B cell (primary cell): ENCODE measurements around the gene WDR27. TPM values are rescaled to one million over a fixed set of nuclear protein-coding genes. Genes with fewer than 3 reads are reported as not detected.

Source experiments
- ATAC-seq: fragments of 200-7000 bp; cut with Tn5 transposase; one replicate; pipeline ENCODE4 v1.10.0; 2021; ENCODE audit warnings: low read depth, mild to moderate bottlenecking, moderate number of reproducible peaks, moderate library complexity
- CTCF ChIA-PET: fragments of 350-600 bp; sonication (Branson Sonifier 250); formaldehyde crosslinking; loops from one replicate; lab custom pipeline; 2021; ENCODE audit warnings: antibody characterized with exemption, inconsistent platforms; lab: Charles Lee
- POLR2A ChIA-PET: fragments of 350-600 bp; sonication (Branson Sonifier 250); formaldehyde crosslinking; loops from one replicate; lab custom pipeline; 2021; ENCODE audit warnings: antibody characterized with exemption; lab: Charles Lee
- DNase-seq: peaks from one replicate; pipeline ENCODE4 v3.0.0; 2013
- H2AFZ ChIP-seq: 2 replicates; pipeline ENCODE4 v1.6.1; 2012; ENCODE audit warnings: mild to moderate bottlenecking, low read depth, low read length; ENCODE audit not compliant: insufficient read depth, poor library complexity, severe bottlenecking
- H3K27ac ChIP-seq, 2 donors: 1 replicate in 1 of 2; 2 replicates in 1 of 2; pipeline ENCODE4 v1.5.1; 2012 to 2013; ENCODE audit warnings: low read length in 2 of 2, mild to moderate bottlenecking in 2 of 2, moderate library complexity in 1 of 2
- H3K27me3 ChIP-seq, 4 experiments: fragments of 200-600 bp in 1 of 4; sonication (generic) in 1 of 4; replicated peaks in 1 of 4; 1 replicate in 2 of 4; 2 replicates in 2 of 4; pipeline versions ENCODE4 v1.6.1 to v1.7.0; 2013 to 2016; ENCODE audit warnings: low read length in 3 of 4, mild to moderate bottlenecking in 2 of 4, mixed read lengths in 1 of 4, moderate library complexity in 1 of 4; ENCODE audit not compliant: insufficient read depth in 4 of 4, control insufficient read depth in 3 of 4; ENCODE audit errors: control extremely low read depth in 1 of 4
- H3K36me3 ChIP-seq, 2 experiments: replicated peaks in 1 of 2; 1 replicate in 1 of 2; 2 replicates in 1 of 2; pipeline versions ENCODE4 v1.6.1 to v1.7.1; 2013; ENCODE audit warnings: low read length in 1 of 2; ENCODE audit not compliant: insufficient read depth in 2 of 2, control insufficient read depth in 1 of 2; ENCODE audit errors: control extremely low read depth in 1 of 2, extremely low read depth in 1 of 2
- H3K4me1 ChIP-seq, 2 donors: fragments of 200-600 bp in 1 of 2; sonication (generic) in 1 of 2; 1 replicate in 1 of 2; 2 replicates in 1 of 2; pipeline versions ENCODE4 v1.5.1 to v1.6.1; 2013 to 2017; ENCODE audit warnings: low read length in 2 of 2; ENCODE audit not compliant: control insufficient read depth in 2 of 2, insufficient read depth in 2 of 2
- H3K4me2 ChIP-seq: replicated peaks from 2 replicates; pipeline ENCODE3; 2012; ENCODE audit warnings: mild to moderate bottlenecking, low read depth, low read length; ENCODE audit not compliant: poor library complexity, severe bottlenecking
- H3K4me3 ChIP-seq, 5 experiments: fragments of 200-600 bp in 1 of 5; sonication (generic) in 1 of 5; 1 replicate in 3 of 5; 2 replicates in 2 of 5; pipeline versions ENCODE4 v1.5.1 to v1.7.0; 2011 to 2016; ENCODE audit warnings: low read length in 4 of 5, mild to moderate bottlenecking in 4 of 5, low read depth in 2 of 5, control low read depth in 1 of 5, moderate library complexity in 1 of 5; ENCODE audit not compliant: insufficient read depth in 1 of 5; ENCODE audit errors: control extremely low read depth in 1 of 5, extremely low read depth in 1 of 5
- H3K79me2 ChIP-seq: fragments of 200-600 bp; sonication (generic); one replicate; pipeline ENCODE4 v1.6.0; 2016; ENCODE audit warnings: low read length; ENCODE audit not compliant: control insufficient read depth, insufficient read depth
- H3K9ac ChIP-seq: fragments of 200-600 bp; sonication (generic); 2 replicates; pipeline ENCODE4 v1.6.1; 2017; ENCODE audit warnings: mild to moderate bottlenecking, low read length, moderate library complexity
- H3K9me3 ChIP-seq, 3 donors: one replicate each; pipeline versions ENCODE4 v1.6.1 to v1.7.1; 2013; ENCODE audit warnings: low read length in 2 of 3; ENCODE audit not compliant: control insufficient read depth in 2 of 3, insufficient read depth in 1 of 3; ENCODE audit errors: control extremely low read depth in 1 of 3
- H4K20me1 ChIP-seq: 2 replicates; pipeline ENCODE4 v1.6.0; 2012; ENCODE audit warnings: mild to moderate bottlenecking, low read length; ENCODE audit not compliant: insufficient read depth, control insufficient read depth, poor library complexity, severe bottlenecking
- H3K27ac Mint-ChIP-seq: one replicate; pipeline ENCODE4 v1.8.0; 2021; ENCODE audit warnings: mixed read lengths
- H3K27me3 Mint-ChIP-seq: one replicate; pipeline ENCODE4 v1.8.0; 2021; ENCODE audit warnings: mixed read lengths
- H3K4me1 Mint-ChIP-seq: one replicate; pipeline ENCODE4 v1.8.0; 2021; ENCODE audit warnings: mixed read lengths
- H3K4me3 Mint-ChIP-seq: one replicate; pipeline ENCODE4 v1.8.0; 2021; ENCODE audit warnings: mixed read lengths
- H3K9me3 Mint-ChIP-seq: one replicate; pipeline ENCODE4 v1.8.0; 2022; ENCODE audit warnings: mixed read lengths; ENCODE audit not compliant: insufficient read depth
- EZH2 ChIP-seq: IDR thresholded peaks from 2 replicates; pipeline ENCODE4 v1.6.1; 2012; ENCODE audit warnings: borderline replicate concordance, low read depth, mild to moderate bottlenecking, moderate library complexity, low read length; ENCODE audit not compliant: insufficient read depth, poor library complexity, severe bottlenecking
- WGBS: methylation state at CpG from one replicate; pipeline ENCODE4 v1.1.5; 2013; ENCODE audit warnings: missing lambda C conversion rate; ENCODE audit not compliant: insufficient coverage; 5-methylcytosine and 5-hydroxymethylcytosine counted together
- intact Hi-C: fragments of 100-400 bp; cut with micrococcal nuclease; formaldehyde crosslinking; loops from one replicate; pipeline ENCODE4 v1.10.0; 2022
- polyA plus RNA-seq: library from polyadenylated mRNA; depleted of rRNA; stranded (reverse); fragments of >200 nt; gene quantifications from 2 replicates; pipeline ENCODE4 v1.2.3, GENCODE V29; 2012
- total RNA-seq, 2 donors: library from RNA; stranded (reverse); fragments of 120-200 nt in 1 of 2; gene quantifications; 1 replicate in 1 of 2; 2 replicates in 1 of 2; pipeline versions ENCODE4 v1.2.3 to v1.2.4, GENCODE V29; 2013 to 2022
- TF ChIP-seq, protein P1 (sequence below): fragments of 200-600 bp; IDR thresholded peaks from one replicate; pipeline ENCODE4 v1.8.0; 2022; ENCODE audit warnings: antibody characterized with exemption, mild to moderate bottlenecking

Gene WDR27
- total and polyA plus RNA-seq, 2 donors (not counting 1 experiment from before 2014, with no cell fraction given) = 64.3 to 86.3 TPM

DNA sequence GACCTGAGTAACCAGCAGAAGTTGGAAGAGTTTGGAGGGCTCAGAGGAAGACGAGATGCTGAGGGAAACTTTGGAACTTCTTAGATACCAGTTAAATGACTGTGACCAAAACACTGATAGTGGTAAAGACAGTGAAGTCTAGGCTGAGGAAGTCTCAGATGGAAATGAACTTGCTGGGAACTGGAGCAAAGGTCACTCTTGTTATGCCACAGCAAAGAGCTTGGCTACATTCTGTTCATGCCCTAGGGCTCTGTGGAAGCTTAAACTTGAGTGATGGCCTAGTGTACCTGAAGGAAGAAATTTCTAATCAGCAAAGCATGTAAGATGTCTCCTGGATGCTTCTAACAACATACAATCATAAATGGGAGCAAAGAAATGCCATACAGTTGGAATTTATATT, 24.7 kb downstream of the WDR27 start:
- H3K4me2 ChIP-seq = no peak overlapping the region
- no peak for ATAC-seq
- H2AFZ ChIP-seq = no peak overlapping the region
- Mint-ChIP-seq H3K4me1 (no peaks in the 10 kb centered on the region), H3K27me3 (no peaks in the 10 kb centered on the region), H3K4me3 (no peak overlapping the region), H3K9me3 (peaks cover 2% of the 10 kb centered on the region), H3K27ac (no peak overlapping the region)
- ChIA-PET CTCF (no interaction called here), POLR2A (no interaction called here)
- intact Hi-C loops = no loop called here
- H3K4me1 ChIP-seq = no peaks in the 10 kb centered on the region
- H3K36me3 ChIP-seq = peaks cover 0 to 11% of the 10 kb centered on the region in 2 experiments
- H3K27me3 ChIP-seq = no peaks in the 10 kb centered on the region
- no peak for TF ChIP-seq EZH2
- TF ChIP-seq, protein P1, sequence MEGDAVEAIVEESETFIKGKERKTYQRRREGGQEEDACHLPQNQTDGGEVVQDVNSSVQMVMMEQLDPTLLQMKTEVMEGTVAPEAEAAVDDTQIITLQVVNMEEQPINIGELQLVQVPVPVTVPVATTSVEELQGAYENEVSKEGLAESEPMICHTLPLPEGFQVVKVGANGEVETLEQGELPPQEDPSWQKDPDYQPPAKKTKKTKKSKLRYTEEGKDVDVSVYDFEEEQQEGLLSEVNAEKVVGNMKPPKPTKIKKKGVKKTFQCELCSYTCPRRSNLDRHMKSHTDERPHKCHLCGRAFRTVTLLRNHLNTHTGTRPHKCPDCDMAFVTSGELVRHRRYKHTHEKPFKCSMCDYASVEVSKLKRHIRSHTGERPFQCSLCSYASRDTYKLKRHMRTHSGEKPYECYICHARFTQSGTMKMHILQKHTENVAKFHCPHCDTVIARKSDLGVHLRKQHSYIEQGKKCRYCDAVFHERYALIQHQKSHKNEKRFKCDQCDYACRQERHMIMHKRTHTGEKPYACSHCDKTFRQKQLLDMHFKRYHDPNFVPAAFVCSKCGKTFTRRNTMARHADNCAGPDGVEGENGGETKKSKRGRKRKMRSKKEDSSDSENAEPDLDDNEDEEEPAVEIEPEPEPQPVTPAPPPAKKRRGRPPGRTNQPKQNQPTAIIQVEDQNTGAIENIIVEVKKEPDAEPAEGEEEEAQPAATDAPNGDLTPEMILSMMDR = no peak
- no peak overlapping the region for H3K27ac ChIP-seq
- DNase-seq = no peak
- no peak overlapping the region for H3K9ac ChIP-seq
- no peak overlapping the region for H3K4me3 ChIP-seq
- no CpG with 5 or more reads among the region's 1 CpG for WGBS
- H3K79me2 ChIP-seq = peaks cover 2% of the 10 kb centered on the region
- peaks cover 0 to 8% (median 2%) of the 10 kb centered on the region in 3 donors for H3K9me3 ChIP-seq
- H4K20me1 ChIP-seq = no peaks in the 10 kb centered on the region

- ATAC-seq = no peak
- 100% methylated on average over 3 of the region's 3 CpGs for WGBS
- peaks cover 0 to 22% of the 10 kb centered on the region in 2 experiments for H3K36me3 ChIP-seq
- Mint-ChIP-seq H3K9me3 (no peaks in the 10 kb centered on the region), H3K4me1 (no peaks in the 10 kb centered on the region), H3K4me3 (no peak overlapping the region), H3K27me3 (no peaks in the 10 kb centered on the region), H3K27ac (no peak overlapping the region)
- TF ChIP-seq EZH2 = no peak
- TF ChIP-seq, protein P1 = no peak
- no peaks in the 10 kb centered on the region for H3K9me3 ChIP-seq
- no peaks in the 10 kb centered on the region for H3K79me2 ChIP-seq
- ChIA-PET POLR2A (no interaction called here), CTCF (no interaction called here)
- no peak overlapping the region for H3K4me3 ChIP-seq
- H3K27ac ChIP-seq = no peak overlapping the region
- no peaks in the 10 kb centered on the region for H3K4me1 ChIP-seq
- no peak for DNase-seq
- no peak overlapping the region for H3K4me2 ChIP-seq
- no peaks in the 10 kb centered on the region for H3K27me3 ChIP-seq
- no peak overlapping the region for H3K9ac ChIP-seq
- intact Hi-C loops = no loop called here
- H2AFZ ChIP-seq = no peak overlapping the region
- no peaks in the 10 kb centered on the region for H4K20me1 ChIP-seq
These were observed 26.8 kb downstream of the WDR27 start for GRCh38 chr6:169675011-169675410.
